HepG2 (cell line): ENCODE measurements around the gene C16orf86. TPM values are rescaled to one million over a fixed set of nuclear protein-coding genes. Genes with fewer than 3 reads are reported as not detected.

Source experiments
- CBFB ChIP-seq: sonication (generic); formaldehyde crosslinking; IDR thresholded peaks from 2 replicates; pipeline ENCODE4 v1.4.0; 2020; ENCODE audit warnings: missing genetic modification reagents
- DMAP1 ChIP-seq: IDR thresholded peaks from 2 replicates; pipeline ENCODE4 v1.6.1; 2016
- JUN ChIP-seq: sonication (generic); formaldehyde crosslinking; IDR thresholded peaks from 2 replicates; pipeline ENCODE4 v1.4.0; 2020; ENCODE audit warnings: mild to moderate bottlenecking, missing genetic modification reagents
- JUND ChIP-seq: sonication (generic); formaldehyde crosslinking; IDR thresholded peaks from 2 replicates; pipeline ENCODE4 v1.8.0; 2022; ENCODE audit warnings: mild to moderate bottlenecking, missing genetic modification reagents
- KDM6A ChIP-seq: IDR thresholded peaks from 2 replicates; pipeline ENCODE4 v1.6.1; 2016; ENCODE audit warnings: low read depth
- MED1 ChIP-seq: sonication (generic); formaldehyde crosslinking; IDR thresholded peaks from 2 replicates; pipeline ENCODE4 v1.4.0; 2020; ENCODE audit warnings: missing genetic modification reagents
- MTF1 ChIP-seq: sonication (generic); formaldehyde crosslinking; IDR thresholded peaks from 2 replicates; pipeline ENCODE4 v1.5.0; 2020; ENCODE audit warnings: missing genetic modification reagents
- POLR2AphosphoS5 ChIP-seq: IDR thresholded peaks from 2 replicates; pipeline ENCODE4 v1.6.1; 2012; ENCODE audit warnings: low read depth, low read length
- SP2 ChIP-seq: sonication (generic); formaldehyde crosslinking; IDR thresholded peaks from 2 replicates; pipeline ENCODE4 v1.5.1; 2020; ENCODE audit warnings: mild to moderate bottlenecking, missing genetic modification reagents
- ZC3H4 ChIP-seq: sonication (generic); formaldehyde crosslinking; IDR thresholded peaks from 2 replicates; pipeline ENCODE4 v1.4.0; 2020; ENCODE audit warnings: missing genetic modification reagents, borderline replicate concordance
- ZFP36L2 ChIP-seq: sonication (generic); formaldehyde crosslinking; IDR thresholded peaks from 2 replicates; pipeline ENCODE4 v1.4.0; 2020; ENCODE audit warnings: missing genetic modification reagents
- ZNF644 ChIP-seq: IDR thresholded peaks from 2 replicates; pipeline ENCODE4 v1.6.1; 2016; ENCODE audit warnings: low read depth
- ZNF652 ChIP-seq: IDR thresholded peaks from 2 replicates; pipeline ENCODE4 v1.6.1; 2016; ENCODE audit warnings: low read depth, borderline replicate concordance
- polyA plus RNA-seq, 8 experiments: library from polyadenylated mRNA; depleted of rRNA in 3 of 8; stranded (reverse) in 7 of 8; unstranded in 1 of 8; fragments of >200 nt; fragmentation: Illumina TruSeq in 4 of 8; extraction: Trizol in 4 of 8; gene quantifications; 2 replicates each; pipeline versions ENCODE4 v1.2.1 to v1.2.3, GENCODE V29; 2011 to 2016; ENCODE audit warnings: low read depth in 4 of 8, missing spikeins in 1 of 8, mixed read lengths in 1 of 8; ENCODE audit not compliant: insufficient read depth in 1 of 8
- total RNA-seq, 5 experiments: library from RNA; depleted of rRNA; stranded (reverse); fragments of >200 nt; fragmentation: Illumina TruSeq; extraction: Trizol; gene quantifications; 2 replicates each; pipeline ENCODE4 v1.2.3, GENCODE V29; 2016; ENCODE audit warnings: low read depth in 1 of 5
- TF ChIP-seq, protein P1 (sequence below): sonication (generic); formaldehyde crosslinking; IDR thresholded peaks from 2 replicates; pipeline ENCODE4 v1.8.0; 2022; ENCODE audit warnings: low read depth, missing genetic modification reagents
- TF ChIP-seq, protein P2 (sequence below): sonication (generic); formaldehyde crosslinking; IDR thresholded peaks from 2 replicates; pipeline ENCODE4 v1.9.0; 2021; ENCODE audit warnings: missing genetic modification reagents, mild to moderate bottlenecking, borderline replicate concordance
- TF ChIP-seq, protein P3 (sequence below): sonication (generic); formaldehyde crosslinking; IDR thresholded peaks from 2 replicates; pipeline ENCODE4 v1.4.0; 2020; ENCODE audit warnings: missing genetic modification reagents
- TF ChIP-seq, protein P4 (sequence below): fragments of 450-650 bp; IDR thresholded peaks from 2 replicates; pipeline ENCODE4 v1.6.1; 2017; ENCODE audit warnings: mild to moderate bottlenecking
- TF ChIP-seq, protein P5 (sequence below): sonication (generic); formaldehyde crosslinking; conservative IDR thresholded peaks from 2 replicates; pipeline ENCODE4 v1.4.0; 2020; ENCODE audit warnings: missing genetic modification reagents

Gene C16orf86
- total and polyA plus RNA-seq, 2 of the 13 experiments (the other 11 are each of a cell fraction or from before 2014, with no cell fraction given) = 1.5 to 3.1 TPM

DNA sequence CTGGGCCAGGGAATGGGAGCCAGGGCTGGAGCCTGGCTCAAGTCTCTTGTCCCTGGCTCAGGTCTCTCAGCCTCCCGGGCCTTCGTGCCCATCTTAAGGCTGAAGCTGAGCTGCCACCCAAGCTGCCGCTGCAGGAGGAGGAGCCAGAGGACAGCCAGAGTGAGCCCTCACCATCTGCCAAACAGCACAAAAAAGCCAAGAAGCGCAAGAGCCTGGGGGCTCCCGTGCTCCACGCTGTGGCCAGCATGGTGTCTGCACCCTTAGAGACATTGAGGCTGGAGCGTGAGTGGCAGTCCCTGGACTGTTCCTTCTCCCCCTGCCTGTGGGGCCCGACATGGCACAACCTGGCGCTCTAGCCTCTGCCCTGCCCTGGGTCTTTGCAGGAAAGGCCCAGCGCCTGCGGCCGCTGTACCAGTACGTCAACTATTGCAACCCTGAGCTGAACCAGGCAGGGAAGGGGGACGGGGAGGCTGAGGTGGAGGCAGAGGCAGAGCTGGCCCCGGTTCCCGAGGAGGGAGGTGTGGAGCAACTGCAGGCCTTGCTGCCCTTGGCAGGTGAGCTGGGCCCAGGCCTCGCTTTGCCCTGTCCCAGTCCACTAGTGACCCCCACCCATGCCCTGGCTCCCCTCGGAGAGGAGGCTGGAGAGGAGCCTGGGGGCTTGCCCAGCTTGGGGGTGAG is 1.3 kb downstream of the C16orf86 start (continued):
- TF ChIP-seq, protein P1, sequence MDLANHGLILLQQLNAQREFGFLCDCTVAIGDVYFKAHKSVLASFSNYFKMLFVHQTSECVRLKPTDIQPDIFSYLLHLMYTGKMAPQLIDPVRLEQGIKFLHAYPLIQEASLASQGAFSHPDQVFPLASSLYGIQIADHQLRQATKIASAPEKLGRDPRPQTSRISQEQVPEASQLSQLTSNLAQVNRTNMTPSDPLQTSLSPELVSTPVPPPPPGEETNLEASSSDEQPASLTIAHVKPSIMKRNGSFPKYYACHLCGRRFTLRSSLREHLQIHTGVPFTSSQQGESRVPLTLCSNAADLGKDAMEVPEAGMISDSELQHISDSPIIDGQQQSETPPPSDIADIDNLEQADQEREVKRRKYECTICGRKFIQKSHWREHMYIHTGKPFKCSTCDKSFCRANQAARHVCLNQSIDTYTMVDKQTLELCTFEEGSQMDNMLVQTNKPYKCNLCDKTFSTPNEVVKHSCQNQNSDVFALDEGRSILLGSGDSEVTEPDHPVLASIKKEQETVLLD = no peak
- TF ChIP-seq ZNF644 (CRISPR knock-in tag) = peak; percentile 56; the same call in 1 of the 2 replicates
- TF ChIP-seq, protein P2, sequence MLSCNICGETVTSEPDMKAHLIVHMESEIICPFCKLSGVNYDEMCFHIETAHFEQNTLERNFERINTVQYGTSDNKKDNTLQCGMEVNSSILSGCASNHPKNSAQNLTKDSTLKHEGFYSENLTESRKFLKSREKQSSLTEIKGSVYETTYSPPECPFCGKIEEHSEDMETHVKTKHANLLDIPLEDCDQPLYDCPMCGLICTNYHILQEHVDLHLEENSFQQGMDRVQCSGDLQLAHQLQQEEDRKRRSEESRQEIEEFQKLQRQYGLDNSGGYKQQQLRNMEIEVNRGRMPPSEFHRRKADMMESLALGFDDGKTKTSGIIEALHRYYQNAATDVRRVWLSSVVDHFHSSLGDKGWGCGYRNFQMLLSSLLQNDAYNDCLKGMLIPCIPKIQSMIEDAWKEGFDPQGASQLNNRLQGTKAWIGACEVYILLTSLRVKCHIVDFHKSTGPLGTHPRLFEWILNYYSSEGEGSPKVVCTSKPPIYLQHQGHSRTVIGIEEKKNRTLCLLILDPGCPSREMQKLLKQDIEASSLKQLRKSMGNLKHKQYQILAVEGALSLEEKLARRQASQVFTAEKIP (CRISPR knock-in tag) = no peak
- TF ChIP-seq MED1 (CRISPR knock-in tag) = peak; percentile 85
- peak; percentile 8; the same call in 1 of the 2 replicates for TF ChIP-seq DMAP1 (CRISPR knock-in tag)
- peak; percentile 65; the same call in 1 of the 2 replicates for TF ChIP-seq JUND (CRISPR knock-in tag)
- TF ChIP-seq POLR2AphosphoS5 = no peak; the same call in 1 of the 2 replicates
- TF ChIP-seq, protein P3, sequence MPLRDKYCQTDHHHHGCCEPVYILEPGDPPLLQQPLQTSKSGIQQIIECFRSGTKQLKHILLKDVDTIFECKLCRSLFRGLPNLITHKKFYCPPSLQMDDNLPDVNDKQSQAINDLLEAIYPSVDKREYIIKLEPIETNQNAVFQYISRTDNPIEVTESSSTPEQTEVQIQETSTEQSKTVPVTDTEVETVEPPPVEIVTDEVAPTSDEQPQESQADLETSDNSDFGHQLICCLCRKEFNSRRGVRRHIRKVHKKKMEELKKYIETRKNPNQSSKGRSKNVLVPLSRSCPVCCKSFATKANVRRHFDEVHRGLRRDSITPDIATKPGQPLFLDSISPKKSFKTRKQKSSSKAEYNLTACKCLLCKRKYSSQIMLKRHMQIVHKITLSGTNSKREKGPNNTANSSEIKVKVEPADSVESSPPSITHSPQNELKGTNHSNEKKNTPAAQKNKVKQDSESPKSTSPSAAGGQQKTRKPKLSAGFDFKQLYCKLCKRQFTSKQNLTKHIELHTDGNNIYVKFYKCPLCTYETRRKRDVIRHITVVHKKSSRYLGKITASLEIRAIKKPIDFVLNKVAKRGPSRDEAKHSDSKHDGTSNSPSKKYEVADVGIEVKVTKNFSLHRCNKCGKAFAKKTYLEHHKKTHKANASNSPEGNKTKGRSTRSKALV (CRISPR knock-in tag) = peak; percentile 94
- no peak for TF ChIP-seq ZFP36L2 (CRISPR knock-in tag)
- TF ChIP-seq, protein P4, sequence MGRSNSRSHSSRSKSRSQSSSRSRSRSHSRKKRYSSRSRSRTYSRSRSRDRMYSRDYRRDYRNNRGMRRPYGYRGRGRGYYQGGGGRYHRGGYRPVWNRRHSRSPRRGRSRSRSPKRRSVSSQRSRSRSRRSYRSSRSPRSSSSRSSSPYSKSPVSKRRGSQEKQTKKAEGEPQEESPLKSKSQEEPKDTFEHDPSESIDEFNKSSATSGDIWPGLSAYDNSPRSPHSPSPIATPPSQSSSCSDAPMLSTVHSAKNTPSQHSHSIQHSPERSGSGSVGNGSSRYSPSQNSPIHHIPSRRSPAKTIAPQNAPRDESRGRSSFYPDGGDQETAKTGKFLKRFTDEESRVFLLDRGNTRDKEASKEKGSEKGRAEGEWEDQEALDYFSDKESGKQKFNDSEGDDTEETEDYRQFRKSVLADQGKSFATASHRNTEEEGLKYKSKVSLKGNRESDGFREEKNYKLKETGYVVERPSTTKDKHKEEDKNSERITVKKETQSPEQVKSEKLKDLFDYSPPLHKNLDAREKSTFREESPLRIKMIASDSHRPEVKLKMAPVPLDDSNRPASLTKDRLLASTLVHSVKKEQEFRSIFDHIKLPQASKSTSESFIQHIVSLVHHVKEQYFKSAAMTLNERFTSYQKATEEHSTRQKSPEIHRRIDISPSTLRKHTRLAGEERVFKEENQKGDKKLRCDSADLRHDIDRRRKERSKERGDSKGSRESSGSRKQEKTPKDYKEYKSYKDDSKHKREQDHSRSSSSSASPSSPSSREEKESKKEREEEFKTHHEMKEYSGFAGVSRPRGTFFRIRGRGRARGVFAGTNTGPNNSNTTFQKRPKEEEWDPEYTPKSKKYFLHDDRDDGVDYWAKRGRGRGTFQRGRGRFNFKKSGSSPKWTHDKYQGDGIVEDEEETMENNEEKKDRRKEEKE = no peak
- no peak for TF ChIP-seq MTF1 (CRISPR knock-in tag)
- TF ChIP-seq JUN (CRISPR knock-in tag) = peak; percentile 57
- 0 out of 2 replicates have a peak, but pooled peaks have one; percentile 38 for TF ChIP-seq ZNF652 (CRISPR knock-in tag)
- TF ChIP-seq CBFB (CRISPR knock-in tag) = peak; percentile 90; the same call in 1 of the 2 replicates
- no peak for TF ChIP-seq SP2 (CRISPR knock-in tag)
- TF ChIP-seq ZC3H4 = 0 out of 2 replicates have a peak, but pooled peaks have one; percentile 26
- TF ChIP-seq KDM6A (CRISPR knock-in tag) = no peak; the same call in 1 of the 2 replicates
- TF ChIP-seq, protein P5, sequence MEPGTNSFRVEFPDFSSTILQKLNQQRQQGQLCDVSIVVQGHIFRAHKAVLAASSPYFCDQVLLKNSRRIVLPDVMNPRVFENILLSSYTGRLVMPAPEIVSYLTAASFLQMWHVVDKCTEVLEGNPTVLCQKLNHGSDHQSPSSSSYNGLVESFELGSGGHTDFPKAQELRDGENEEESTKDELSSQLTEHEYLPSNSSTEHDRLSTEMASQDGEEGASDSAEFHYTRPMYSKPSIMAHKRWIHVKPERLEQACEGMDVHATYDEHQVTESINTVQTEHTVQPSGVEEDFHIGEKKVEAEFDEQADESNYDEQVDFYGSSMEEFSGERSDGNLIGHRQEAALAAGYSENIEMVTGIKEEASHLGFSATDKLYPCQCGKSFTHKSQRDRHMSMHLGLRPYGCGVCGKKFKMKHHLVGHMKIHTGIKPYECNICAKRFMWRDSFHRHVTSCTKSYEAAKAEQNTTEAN = no peak
